CD4-positive, alpha-beta memory T cell (primary cell): ENCODE measurements around the gene MAGOH. TPM values are rescaled to one million over a fixed set of nuclear protein-coding genes. Genes with fewer than 3 reads are reported as not detected.

Source experiments
- CTCF ChIA-PET: fragments of 350-600 bp; sonication (Branson Sonifier 250); formaldehyde crosslinking; loops from one replicate; lab custom pipeline; 2021; ENCODE audit warnings: inconsistent platforms; ENCODE audit not compliant: partially characterized antibody; lab: Charles Lee
- POLR2A ChIA-PET: fragments of 350-600 bp; sonication (Branson Sonifier 250); formaldehyde crosslinking; loops from one replicate; lab custom pipeline; 2021; ENCODE audit not compliant: partially characterized antibody; lab: Charles Lee
- DNase-seq, 5 donors: peaks; one replicate each; pipeline versions ENCODE4 v3.0.0 to v3.0.0-alpha.2; 2020 to 2022; ENCODE audit warnings: mixed read lengths in 1 of 5
- H3K27ac ChIP-seq: one replicate; pipeline ENCODE4 v1.7.0; 2013; ENCODE audit warnings: low read depth, low read length
- H3K27me3 ChIP-seq: 2 replicates; pipeline ENCODE4 v1.7.0; 2013; ENCODE audit warnings: mild to moderate bottlenecking, low read length, moderate library complexity; ENCODE audit not compliant: insufficient read depth
- H3K36me3 ChIP-seq: 2 replicates; pipeline ENCODE4 v1.7.0; 2013; ENCODE audit warnings: mild to moderate bottlenecking, low read length, moderate library complexity; ENCODE audit not compliant: insufficient read depth
- H3K4me1 ChIP-seq: 2 replicates; pipeline ENCODE4 v1.7.0; 2013; ENCODE audit warnings: mild to moderate bottlenecking, low read length, moderate library complexity; ENCODE audit not compliant: insufficient read depth
- H3K4me3 ChIP-seq, 2 donors: one replicate each; pipeline ENCODE4 v1.7.0; 2013; ENCODE audit warnings: low read length in 2 of 2, mild to moderate bottlenecking in 1 of 2
- H3K9me3 ChIP-seq, 2 donors: one replicate each; pipeline ENCODE4 v1.7.0; 2013; ENCODE audit warnings: low read length in 2 of 2, control low read depth in 1 of 2; ENCODE audit not compliant: control insufficient read depth in 1 of 2
- H3K27ac Mint-ChIP-seq, 7 donors: one replicate each; pipeline ENCODE4 v1.8.0; 2020 to 2021; ENCODE audit warnings: mixed read lengths in 7 of 7, mild to moderate bottlenecking in 6 of 7, inconsistent platforms in 3 of 7, moderate library complexity in 3 of 7
- H3K27me3 Mint-ChIP-seq, 2 donors: one replicate each; pipeline ENCODE4 v1.8.0; 2020 to 2021; ENCODE audit warnings: mixed read lengths in 2 of 2
- H3K36me3 Mint-ChIP-seq, 2 donors: one replicate each; pipeline ENCODE4 v1.8.0; 2020 to 2021; ENCODE audit warnings: mixed read lengths in 2 of 2, inconsistent platforms in 1 of 2, mild to moderate bottlenecking in 1 of 2
- H3K4me1 Mint-ChIP-seq, 4 donors: one replicate each; pipeline ENCODE4 v1.8.0; 2020 to 2021; ENCODE audit warnings: mixed read lengths in 4 of 4, mild to moderate bottlenecking in 1 of 4
- H3K4me3 Mint-ChIP-seq, 8 donors: one replicate each; pipeline ENCODE4 v1.8.0; 2020 to 2021; ENCODE audit warnings: mixed read lengths in 8 of 8, mild to moderate bottlenecking in 7 of 8, moderate library complexity in 6 of 8, inconsistent platforms in 3 of 8
- H3K9me3 Mint-ChIP-seq, 8 donors: one replicate each; pipeline ENCODE4 v1.8.0; 2020 to 2021; ENCODE audit warnings: mixed read lengths in 8 of 8, mild to moderate bottlenecking in 5 of 8, inconsistent platforms in 3 of 8, moderate library complexity in 1 of 8
- intact Hi-C: fragments of 100-400 bp; cut with micrococcal nuclease; formaldehyde crosslinking; loops from one replicate; pipeline ENCODE4 v1.15.1; 2023
- polyA plus RNA-seq, 2 donors: library from polyadenylated mRNA; unstranded; fragments of 300-500 nt; fragmentation: Illumina TruSeq; gene quantifications; one replicate each; pipeline ENCODE4 v1.2.3, GENCODE V29; 2021
- total RNA-seq, 2 experiments: library from RNA; stranded (reverse); gene quantifications; one replicate each; pipeline ENCODE4 v1.2.3, GENCODE V29; 2021

Gene MAGOH
- total and polyA plus RNA-seq, 4 experiments from 2014 or later: 46.7 to 104 (median 60.1) TPM

GRCh38 chr1:53271446-53272090 is 33.2 kb upstream of the MAGOH start:
- Histone ChIP-seq H3K9me3 (no peaks in the 10 kb centered on the region), H3K4me1 (no peaks in the 10 kb centered on the region), H3K36me3 (no peaks in the 10 kb centered on the region), H3K27ac (no peak overlapping the region), H3K27me3 (no peaks in the 10 kb centered on the region), H3K4me3 (no peak overlapping the region)
- Mint-ChIP-seq H3K36me3 (peaks cover 0 to 28% of the 10 kb centered on the region in 2 donors), H3K27ac (peak overlapping the region in 1 of 7 donors; percentile 55), H3K4me1 (no peaks in the 10 kb centered on the region), H3K27me3 (no peaks in the 10 kb centered on the region), H3K9me3 (no peaks in the 10 kb centered on the region), H3K4me3 (no peak overlapping the region)
- no peak for DNase-seq
- intact Hi-C loops: no loop called here
- POLR2A ChIA-PET: no interaction called here
- CTCF ChIA-PET: interaction anchor here (1.4 to 11.1 kb wide), 2 partner anchors 122 kb away, joined by 3 to 240 read pairs; no protein-coding TSS in a partner anchor

- Mint-ChIP-seq H3K27me3 (no peaks in the 10 kb centered on the region), H3K4me1 (no peaks in the 10 kb centered on the region), H3K4me3 (no peak overlapping the region), H3K27ac (no peak overlapping the region), H3K36me3 (peaks cover 6 to 32% of the 10 kb centered on the region in 2 donors), H3K9me3 (no peaks in the 10 kb centered on the region)
- no peak overlapping the region for H3K4me3 ChIP-seq
- DNase-seq: no peak
- intact Hi-C loops: no loop called here
- no peaks in the 10 kb centered on the region for H3K4me1 ChIP-seq
- no peaks in the 10 kb centered on the region for H3K27me3 ChIP-seq
- ChIA-PET POLR2A (no interaction called here), CTCF (interaction anchor here (1.4 kb wide), 1 partner anchor 123 kb away, joined by 3 read pairs; no protein-coding TSS in a partner anchor)
- H3K9me3 ChIP-seq: no peaks in the 10 kb centered on the region
- no peaks in the 10 kb centered on the region for H3K36me3 ChIP-seq
- H3K27ac ChIP-seq: no peak overlapping the region
Observed at GRCh38 chr1:53270873-53271272, 32.6 kb upstream of the MAGOH start.

DNA sequence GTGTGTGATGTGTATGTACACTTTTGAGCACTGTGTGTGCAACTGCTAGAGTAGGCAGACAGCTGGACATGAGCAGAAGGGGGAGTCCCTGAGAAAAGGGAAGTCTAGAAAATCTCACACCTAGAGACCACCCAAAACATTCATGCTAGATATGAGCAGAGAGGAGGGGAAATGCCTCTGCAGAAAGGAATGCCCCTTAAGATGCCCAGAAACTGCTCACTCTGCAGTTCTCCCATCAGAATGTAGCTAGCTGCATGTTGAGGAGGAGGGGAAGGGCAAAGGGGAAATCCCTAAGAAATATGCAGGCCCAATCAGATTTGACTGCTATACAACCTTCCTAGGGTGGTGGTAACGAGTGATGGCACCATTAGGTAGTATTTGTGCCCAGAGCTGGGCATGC is 31.8 kb upstream of the MAGOH start:
- no peak overlapping the region for H3K4me3 Mint-ChIP-seq
- no peaks in the 10 kb centered on the region for H3K9me3 Mint-ChIP-seq
- no peaks in the 10 kb centered on the region for H3K27me3 Mint-ChIP-seq
- Histone ChIP-seq H3K27ac (no peak overlapping the region), H3K27me3 (no peaks in the 10 kb centered on the region), H3K9me3 (no peaks in the 10 kb centered on the region), H3K4me3 (no peak overlapping the region), H3K36me3 (no peaks in the 10 kb centered on the region), H3K4me1 (no peaks in the 10 kb centered on the region)
- H3K27ac Mint-ChIP-seq: no peak overlapping the region
- intact Hi-C loops: no loop called here
- no peaks in the 10 kb centered on the region for H3K4me1 Mint-ChIP-seq
- H3K36me3 Mint-ChIP-seq: peaks cover 14 to 34% of the 10 kb centered on the region in 2 donors
- DNase-seq: no peak
- POLR2A ChIA-PET: no interaction called here
- CTCF ChIA-PET: interaction anchor here (1.4 kb wide), 1 partner anchor 123 kb away, joined by 3 read pairs; no protein-coding TSS in a partner anchor

DNA sequence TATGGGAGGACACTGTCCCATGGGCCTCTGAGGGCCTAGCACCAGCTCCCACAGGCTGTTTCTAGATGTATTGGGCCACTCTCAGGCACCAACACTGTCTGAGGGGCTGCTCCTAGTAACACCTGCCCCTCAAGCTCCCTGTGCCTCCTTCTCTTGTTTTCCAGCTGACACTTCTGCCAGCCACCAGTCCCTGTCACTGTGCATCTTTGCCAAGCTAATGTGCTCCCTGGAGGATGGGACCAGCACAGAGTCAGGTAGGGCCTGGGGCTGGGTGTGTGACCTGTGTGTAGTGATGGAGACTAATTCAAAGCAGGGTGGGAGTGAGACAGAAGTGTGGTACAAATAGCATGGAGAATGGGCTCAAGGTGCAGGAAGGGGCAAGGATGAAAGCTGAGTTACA is 29.4 kb upstream of the MAGOH start:
- Mint-ChIP-seq H3K9me3 (no peaks in the 10 kb centered on the region), H3K36me3 (peaks cover 26 to 38% of the 10 kb centered on the region in 2 donors), H3K4me1 (no peaks in the 10 kb centered on the region), H3K27ac (peak overlapping the region in 1 of 7 donors; percentile 7), H3K4me3 (no peak overlapping the region), H3K27me3 (no peaks in the 10 kb centered on the region)
- ChIA-PET POLR2A (no interaction called here), CTCF (interaction anchor here (2.9 kb wide), 1 partner anchor 10 kb away, joined by 11 read pairs; no protein-coding TSS in a partner anchor)
- DNase-seq: no peak
- Histone ChIP-seq H3K36me3 (peaks cover 2% of the 10 kb centered on the region), H3K4me3 (no peak overlapping the region), H3K27me3 (no peaks in the 10 kb centered on the region), H3K9me3 (no peaks in the 10 kb centered on the region), H3K4me1 (no peaks in the 10 kb centered on the region), H3K27ac (no peak overlapping the region)
- intact Hi-C loops: no loop called here

GRCh38 chr1:53266038-53266437 is 27.7 kb upstream of the MAGOH start:
- Mint-ChIP-seq H3K4me1 (no peaks in the 10 kb centered on the region), H3K36me3 (peaks cover 26 to 44% of the 10 kb centered on the region in 2 donors), H3K27ac (no peak overlapping the region)

DNA sequence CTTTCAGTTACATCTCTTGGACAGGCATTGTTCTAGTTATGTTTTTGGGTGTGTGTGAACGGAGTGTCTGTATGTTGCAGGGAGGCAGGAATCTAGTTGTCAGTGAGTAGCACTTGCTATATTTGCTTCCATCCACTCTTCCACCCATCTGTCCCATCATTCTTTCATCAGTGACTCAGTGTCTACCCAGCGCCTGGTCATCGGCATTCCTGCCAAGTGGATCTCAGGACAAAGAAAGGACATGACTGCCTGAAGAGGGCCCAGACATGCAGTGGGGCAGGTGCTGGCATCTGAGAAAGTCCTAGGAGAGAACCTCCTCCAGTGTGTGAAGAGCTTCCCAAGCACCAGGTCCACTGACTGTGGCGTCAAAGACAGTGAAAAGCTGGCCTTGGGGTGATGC is 27.3 kb upstream of the MAGOH start:
- Histone ChIP-seq H3K27me3 (no peaks in the 10 kb centered on the region), H3K9me3 (no peaks in the 10 kb centered on the region), H3K36me3 (peaks cover 18% of the 10 kb centered on the region), H3K4me3 (no peak overlapping the region), H3K27ac (no peak overlapping the region), H3K4me1 (no peaks in the 10 kb centered on the region)
- no peaks in the 10 kb centered on the region for H3K27me3 Mint-ChIP-seq
- H3K9me3 Mint-ChIP-seq: no peaks in the 10 kb centered on the region
- H3K27ac Mint-ChIP-seq: peak overlapping the region in 1 of 7 donors; percentile 59
- no peak for DNase-seq
- H3K36me3 Mint-ChIP-seq: peaks cover 30 to 45% of the 10 kb centered on the region in 2 donors
- intact Hi-C loops: no loop called here
- H3K4me1 Mint-ChIP-seq: no peaks in the 10 kb centered on the region
- CTCF ChIA-PET: interaction anchor here (2.9 kb wide), 1 partner anchor 13 kb away, joined by 11 read pairs; no protein-coding TSS in a partner anchor
- H3K4me3 Mint-ChIP-seq: no peak overlapping the region
- POLR2A ChIA-PET: no interaction called here

More at GRCh38 chr1:53266038-53266437, 27.7 kb upstream of the MAGOH start:
- ChIA-PET POLR2A (no interaction called here), CTCF (interaction anchor here (2.9 kb wide), 1 partner anchor 12 kb away, joined by 11 read pairs; no protein-coding TSS in a partner anchor)
- Histone ChIP-seq H3K27ac (no peak overlapping the region), H3K4me1 (no peaks in the 10 kb centered on the region), H3K27me3 (no peaks in the 10 kb centered on the region), H3K9me3 (no peaks in the 10 kb centered on the region), H3K36me3 (peaks cover 18% of the 10 kb centered on the region), H3K4me3 (no peak overlapping the region)
- Mint-ChIP-seq H3K4me3 (no peak overlapping the region), H3K9me3 (no peaks in the 10 kb centered on the region), H3K27me3 (no peaks in the 10 kb centered on the region)
- intact Hi-C loops: no loop called here
- no peak for DNase-seq

DNA sequence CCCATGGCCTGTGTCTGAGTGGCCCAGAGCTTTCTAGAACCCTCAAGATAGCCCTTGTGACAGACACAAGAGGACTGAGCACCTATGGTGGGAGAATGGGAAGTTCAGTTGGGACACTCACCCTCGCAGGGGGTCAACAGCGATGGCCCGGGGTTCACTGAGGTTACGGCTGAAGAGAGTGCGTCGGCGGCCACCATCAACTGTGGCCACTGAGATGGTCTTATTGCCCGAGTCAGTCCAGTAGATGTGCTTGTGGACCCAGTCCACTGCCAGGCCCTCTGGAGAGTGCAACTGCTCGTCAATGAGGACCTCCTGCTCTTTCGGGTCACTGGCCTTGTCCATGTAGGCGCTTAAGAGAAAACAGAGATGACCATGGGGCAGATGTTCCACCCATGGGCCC is 25.7 kb upstream of the MAGOH start:
- H3K27me3 ChIP-seq: no peaks in the 10 kb centered on the region
- ChIA-PET POLR2A (no interaction called here), CTCF (interaction anchor here (1.2 kb wide), 1 partner anchor 127 kb away, joined by 3 read pairs; no protein-coding TSS in a partner anchor)
- peaks cover 18% of the 10 kb centered on the region for H3K36me3 ChIP-seq
- intact Hi-C loops: no loop called here
- no peaks in the 10 kb centered on the region for H3K4me1 Mint-ChIP-seq
- H3K9me3 Mint-ChIP-seq: no peaks in the 10 kb centered on the region
- H3K27ac Mint-ChIP-seq: no peak overlapping the region
- H3K9me3 ChIP-seq: no peaks in the 10 kb centered on the region
- no peak for DNase-seq
- H3K27ac ChIP-seq: no peak overlapping the region
- no peaks in the 10 kb centered on the region for H3K4me1 ChIP-seq
- no peak overlapping the region for H3K4me3 ChIP-seq
- H3K36me3 Mint-ChIP-seq: peaks cover 38 to 54% of the 10 kb centered on the region in 2 donors
- H3K27me3 Mint-ChIP-seq: no peaks in the 10 kb centered on the region
- no peak overlapping the region for H3K4me3 Mint-ChIP-seq
